Heart left ventricle (tissue), 13 donors: ENCODE measurements around the gene NAP1L4.

Source experiments
- POLR2A ChIP-seq, 2 donors: fragments of 450-650 bp; IDR thresholded peaks; one replicate each; pipeline ENCODE4 v1.6.1; 2017; ENCODE audit warnings: antibody characterized with exemption in 2 of 2, mild to moderate bottlenecking in 2 of 2, moderate library complexity in 2 of 2
- TF ChIP-seq, protein P1 (sequence below), 12 donors: fragments of 200-600 bp; sonication (generic) in 4 of 12; IDR thresholded peaks; one replicate each; pipeline versions ENCODE4 v1.5.0 to v1.8.0; 2018 to 2022; ENCODE audit warnings: antibody characterized with exemption in 12 of 12, mild to moderate bottlenecking in 5 of 12
- donor health status: ischemic (EF 13 %, LVEDD 7.1; RV severe dilation, severe dysfunction).
- donor health status: DM: no; HTN: yes; CAD: no.
- donor health status: DM: no; HTN: no; CAD: no.
- donor health status: ischemic (EF 25% LVEDD 6.9; RV normal size, moderate dysfunction).
- donor health status: ischemic (EF 25% LVEDD 5.7; RV mildly dilated, moderate dysfunction).
- donor health status: ischemic (EF 35%, LVEDD 5.7; RV mildly dilated, moderate dysfunction).
- donor health status: nonischemic (EF 11% LVEDD 7.7; RV severe dilation, severe dysfunction).
- donor health status: DM: yes; HTN: yes; CAD: no.
- donor health status: PGD.
- donor health status: ischemic (EF 29% LVEDD 5.4; RV normal size, mild dysfunction).
- donor health status: nonischemic (EF 23%, LVEDD 6.1; RV moderate dilation, normal function).

DNA sequence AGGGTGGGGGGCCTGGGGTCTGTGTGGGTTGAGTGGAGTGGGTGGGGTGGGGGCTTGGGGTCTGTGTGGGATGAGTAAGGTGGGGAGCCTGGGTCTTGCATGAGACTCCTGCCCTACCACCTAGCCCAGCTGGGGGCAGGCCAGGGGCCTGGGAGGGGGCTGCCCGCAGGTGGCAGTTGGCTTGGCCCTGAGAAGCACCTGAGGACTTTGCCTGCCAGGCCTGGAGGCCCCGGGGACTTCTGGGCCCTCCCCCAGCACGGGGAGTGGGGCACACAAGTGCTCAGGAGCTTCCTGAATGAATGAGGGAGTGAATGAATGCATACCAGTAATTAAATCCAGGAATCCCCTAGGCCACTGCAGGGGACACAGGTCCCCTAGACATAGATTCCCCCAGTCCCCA, 69.5 kb downstream of the NAP1L4 start:
- TF ChIP-seq, protein P1, sequence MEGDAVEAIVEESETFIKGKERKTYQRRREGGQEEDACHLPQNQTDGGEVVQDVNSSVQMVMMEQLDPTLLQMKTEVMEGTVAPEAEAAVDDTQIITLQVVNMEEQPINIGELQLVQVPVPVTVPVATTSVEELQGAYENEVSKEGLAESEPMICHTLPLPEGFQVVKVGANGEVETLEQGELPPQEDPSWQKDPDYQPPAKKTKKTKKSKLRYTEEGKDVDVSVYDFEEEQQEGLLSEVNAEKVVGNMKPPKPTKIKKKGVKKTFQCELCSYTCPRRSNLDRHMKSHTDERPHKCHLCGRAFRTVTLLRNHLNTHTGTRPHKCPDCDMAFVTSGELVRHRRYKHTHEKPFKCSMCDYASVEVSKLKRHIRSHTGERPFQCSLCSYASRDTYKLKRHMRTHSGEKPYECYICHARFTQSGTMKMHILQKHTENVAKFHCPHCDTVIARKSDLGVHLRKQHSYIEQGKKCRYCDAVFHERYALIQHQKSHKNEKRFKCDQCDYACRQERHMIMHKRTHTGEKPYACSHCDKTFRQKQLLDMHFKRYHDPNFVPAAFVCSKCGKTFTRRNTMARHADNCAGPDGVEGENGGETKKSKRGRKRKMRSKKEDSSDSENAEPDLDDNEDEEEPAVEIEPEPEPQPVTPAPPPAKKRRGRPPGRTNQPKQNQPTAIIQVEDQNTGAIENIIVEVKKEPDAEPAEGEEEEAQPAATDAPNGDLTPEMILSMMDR (IDR thresholded peaks at IDR 0.05) = no peak
- TF ChIP-seq POLR2A (IDR thresholded peaks at IDR 0.05) = no peak
